HEK293 (cell line): Measurements from ENCODE around the gene CRABP2.

Source experiments
- CTCF ChIA-PET: fragments of 350-600 bp; formaldehyde crosslinking; extraction: SDS; loops from one replicate; lab custom pipeline; 2021; ENCODE audit warnings: antibody characterized with exemption; lab: Yijun Ruan, JAX
- POLR2A ChIA-PET: fragments of 300-600 bp; formaldehyde crosslinking; extraction: SDS; loops from one replicate; lab custom pipeline; 2020; ENCODE audit warnings: antibody characterized with exemption, inconsistent platforms; lab: Yijun Ruan, JAX
- H3K27ac ChIP-seq: fragments of 200-500 bp; sonication (Bioruptor generic); 2 replicates; pipeline ENCODE4 v1.5.1; 2014; ENCODE audit warnings: low read depth, low read length, control low read depth, inconsistent platforms; ENCODE audit errors: extremely low read depth
- H3K36me3 ChIP-seq, 2 experiments: fragments of 200-500 bp in 1 of 2; sonication (Bioruptor generic) in 1 of 2; 1 replicate in 1 of 2; 2 replicates in 1 of 2; pipeline ENCODE4 v1.5.1; 2014 to 2017; ENCODE audit warnings: inconsistent platforms in 2 of 2, low read length in 2 of 2; ENCODE audit not compliant: control insufficient read depth in 2 of 2, insufficient read depth in 1 of 2
- H3K4me1 ChIP-seq: fragments of 200-500 bp; sonication (Bioruptor generic); 2 replicates; pipeline ENCODE4 v1.5.1; 2014; ENCODE audit warnings: mild to moderate bottlenecking, low read length, inconsistent platforms; ENCODE audit not compliant: control insufficient read depth, insufficient read depth
- H3K4me3 ChIP-seq: 2 replicates; pipeline ENCODE4 v1.5.1; 2011; ENCODE audit warnings: low read depth, mild to moderate bottlenecking, control low read depth, low read length, moderate library complexity
- H3K9me3 ChIP-seq: fragments of 200-500 bp; sonication (Bioruptor generic); 2 replicates; pipeline ENCODE4 v1.5.1; 2014; ENCODE audit warnings: low read depth, low read length, inconsistent platforms; ENCODE audit not compliant: control insufficient read depth, insufficient read depth
- GLIS2 ChIP-seq: fragments of 450-650 bp; formaldehyde crosslinking; IDR thresholded peaks from 2 replicates; pipeline ENCODE4 v1.5.1; 2016; ENCODE audit warnings: missing biosample characterization, missing genetic modification characterization
- KLF1 ChIP-seq: fragments of 450-650 bp; formaldehyde crosslinking; IDR thresholded peaks from 2 replicates; pipeline ENCODE4 v1.5.1; 2016; ENCODE audit warnings: missing biosample characterization, missing genetic modification characterization
- KLF8 ChIP-seq: fragments of 450-650 bp; formaldehyde crosslinking; IDR thresholded peaks from 2 replicates; pipeline ENCODE4 v1.5.1; 2016; ENCODE audit warnings: missing biosample characterization, missing genetic modification characterization
- SP2 ChIP-seq: fragments of 450-650 bp; formaldehyde crosslinking; IDR thresholded peaks from 2 replicates; pipeline ENCODE4 v1.5.1; 2016; ENCODE audit warnings: missing biosample characterization, missing genetic modification characterization
- TRIM28 ChIP-seq: IDR thresholded peaks from 2 replicates; pipeline ENCODE4 v1.6.1; 2011; ENCODE audit warnings: low read length, control low read depth, borderline replicate concordance
- YY2 ChIP-seq: fragments of 450-650 bp; formaldehyde crosslinking; IDR thresholded peaks from 2 replicates; pipeline ENCODE4 v1.5.1; 2016; ENCODE audit warnings: missing biosample characterization, missing genetic modification characterization
- ZBTB20 ChIP-seq: fragments of 450-650 bp; formaldehyde crosslinking; IDR thresholded peaks from 2 replicates; pipeline ENCODE4 v1.5.1; 2016; ENCODE audit warnings: missing biosample characterization, missing genetic modification characterization
- ZEB2 ChIP-seq: fragments of 450-650 bp; formaldehyde crosslinking; IDR thresholded peaks from 2 replicates; pipeline ENCODE4 v1.5.1; 2016; ENCODE audit warnings: missing biosample characterization, missing genetic modification characterization
- ZIC2 ChIP-seq: fragments of 450-650 bp; formaldehyde crosslinking; IDR thresholded peaks from 2 replicates; pipeline ENCODE4 v1.5.1; 2016; ENCODE audit warnings: missing biosample characterization, missing genetic modification characterization
- ZNF202 ChIP-seq: fragments of 450-650 bp; formaldehyde crosslinking; IDR thresholded peaks from 2 replicates; pipeline ENCODE4 v1.5.1; 2016; ENCODE audit warnings: missing biosample characterization, missing genetic modification characterization, borderline replicate concordance
- ZNF239 ChIP-seq: fragments of 450-650 bp; formaldehyde crosslinking; IDR thresholded peaks from 2 replicates; pipeline ENCODE4 v1.5.1; 2016; ENCODE audit warnings: missing biosample characterization, missing genetic modification characterization
- ZNF280C ChIP-seq: fragments of 450-650 bp; formaldehyde crosslinking; IDR thresholded peaks from 2 replicates; pipeline ENCODE4 v1.5.1; 2016; ENCODE audit warnings: missing biosample characterization, missing genetic modification characterization
- ZNF335 ChIP-seq: fragments of 450-650 bp; formaldehyde crosslinking; conservative IDR thresholded peaks from 2 replicates; pipeline ENCODE4 v1.5.1; 2016; ENCODE audit warnings: missing biosample characterization, missing genetic modification characterization
- ZNF341 ChIP-seq: fragments of 450-650 bp; formaldehyde crosslinking; IDR thresholded peaks from 2 replicates; pipeline ENCODE4; 2016; ENCODE audit warnings: low read depth, missing biosample characterization, missing genetic modification characterization
- ZNF394 ChIP-seq: fragments of 450-650 bp; formaldehyde crosslinking; IDR thresholded peaks from 2 replicates; pipeline ENCODE4 v1.5.1; 2016; ENCODE audit warnings: missing biosample characterization, missing genetic modification characterization, mild to moderate bottlenecking, moderate library complexity, borderline replicate concordance
- ZNF560 ChIP-seq: fragments of 450-650 bp; formaldehyde crosslinking; IDR thresholded peaks from 2 replicates; pipeline ENCODE4 v1.5.1; 2017; ENCODE audit warnings: missing biosample characterization, missing genetic modification characterization, borderline replicate concordance
- ZNF596 ChIP-seq: fragments of 450-650 bp; IDR thresholded peaks from 2 replicates; pipeline ENCODE4 v1.5.0; 2018; ENCODE audit warnings: missing biosample characterization, mild to moderate bottlenecking, missing genetic modification characterization, moderate library complexity
- ZNF600 ChIP-seq: fragments of 450-650 bp; formaldehyde crosslinking; IDR thresholded peaks from 2 replicates; pipeline ENCODE4 v1.5.1; 2016; ENCODE audit warnings: missing biosample characterization, missing genetic modification characterization
- ZNF626 ChIP-seq: fragments of 450-650 bp; sonication (Bioruptor Pico); formaldehyde crosslinking; IDR thresholded peaks from 2 replicates; pipeline ENCODE4 v1.5.1; 2018; ENCODE audit warnings: missing biosample characterization, missing genetic modification characterization, inconsistent platforms
- ZNF660 ChIP-seq: fragments of 450-650 bp; IDR thresholded peaks from 2 replicates; pipeline ENCODE4 v1.5.1; 2018; ENCODE audit warnings: missing biosample characterization, mild to moderate bottlenecking, missing genetic modification characterization
- TF ChIP-seq, protein P1 (sequence below): fragments of 450-650 bp; formaldehyde crosslinking; IDR thresholded peaks from 2 replicates; pipeline ENCODE4 v1.5.1; 2016; ENCODE audit warnings: missing biosample characterization, missing genetic modification characterization
- TF ChIP-seq, protein P2 (sequence below): fragments of 450-650 bp; formaldehyde crosslinking; IDR thresholded peaks from 2 replicates; pipeline ENCODE4 v1.5.1; 2017; ENCODE audit warnings: missing biosample characterization, missing genetic modification characterization
- TF ChIP-seq, protein P3 (sequence below): fragments of 450-650 bp; formaldehyde crosslinking; IDR thresholded peaks from 2 replicates; pipeline ENCODE4 v1.5.1; 2016; ENCODE audit warnings: missing biosample characterization, missing genetic modification characterization
- TF ChIP-seq, protein P4 (sequence below): fragments of 450-650 bp; formaldehyde crosslinking; IDR thresholded peaks from 2 replicates; pipeline ENCODE4 v1.5.1; 2016; ENCODE audit warnings: missing biosample characterization, missing genetic modification characterization

Gene CRABP2

DNA sequence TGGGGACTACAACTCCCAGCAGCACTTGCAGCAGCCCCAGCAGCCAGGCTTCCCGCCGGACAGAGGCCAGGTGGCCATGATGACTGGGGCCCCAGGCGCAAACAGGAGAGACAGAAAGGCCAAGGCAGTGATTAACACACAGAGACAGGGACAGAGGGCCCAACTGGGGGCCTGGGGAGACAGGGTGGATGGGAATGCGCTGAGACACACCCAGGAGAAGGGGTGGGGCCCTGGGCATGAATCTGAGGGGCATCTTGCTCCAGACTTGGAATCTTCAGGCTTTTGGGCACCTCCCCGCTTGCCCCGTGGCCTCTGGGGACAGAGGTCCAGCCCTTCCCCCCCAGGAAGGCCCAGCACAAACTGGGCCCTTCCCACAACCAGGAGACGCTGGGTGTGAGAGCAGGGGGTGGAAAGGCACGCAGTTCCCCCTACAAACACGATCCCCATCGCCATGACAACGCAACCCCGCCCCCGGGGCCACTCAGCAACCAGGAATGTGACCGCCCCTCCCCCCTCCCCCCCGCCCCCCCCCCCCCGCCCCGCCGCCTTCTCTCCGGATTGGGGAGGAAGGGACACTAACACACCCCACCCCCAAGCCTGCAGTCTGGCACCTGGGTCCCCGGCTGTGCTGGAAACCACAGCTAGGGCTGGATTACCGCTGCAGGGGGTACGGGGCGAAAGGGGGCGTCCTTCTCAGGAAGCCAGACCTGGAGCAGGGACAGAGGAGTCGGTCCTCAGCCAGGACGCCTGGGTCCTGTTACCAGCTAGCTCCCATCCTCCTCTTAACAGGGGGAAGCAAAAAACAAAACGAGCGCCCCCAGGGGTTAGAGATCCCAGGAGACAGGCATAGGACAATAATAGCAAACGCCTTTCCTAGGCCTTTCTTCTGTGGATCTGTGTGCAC lies 41.6 kb upstream of the CRABP2 start:
- H3K9me3 ChIP-seq = no peaks in the 10 kb centered on the region
- ChIA-PET POLR2A (interaction anchor here (0.5 to 3.1 kb wide), 10 partner anchors 9 to 120 kb away, joined by 3 to 24 read pairs (median 5); partner anchors contain the start of genes ISG20L2, METTL25B and PRCC), CTCF (interaction anchor here (0.7 to 1.9 kb wide), 7 partner anchors 12 to 113 kb away, joined by 3 to 19 read pairs (median 5); partner anchors contain the start of genes METTL25B and NTRK1)
- H3K4me3 ChIP-seq = peak overlapping the region; percentile 51
- H3K36me3 ChIP-seq = peaks cover 0 to 47% of the 10 kb centered on the region in 2 experiments; a peak in 1 of 3 replicates
- H3K27ac ChIP-seq = peak overlapping the region; percentile 95
- peaks cover 11% of the 10 kb centered on the region; the same call in 1 of the 2 replicates for H3K4me1 ChIP-seq
- TF ChIP-seq ZNF560 (no peak), ZNF626 (no peak), ZNF202 (no peak), SP2 (tag by site-specific recombination) (peak; percentile 63), ZNF239 (tag by site-specific recombination) (no peak), YY2 (tag by site-specific recombination) (peak; percentile 59; the same call in 1 of the 2 replicates), ZNF280C (tag by site-specific recombination) (no peak), ZNF394 (peak; percentile 56; the same call in 1 of the 2 replicates), GLIS2 (tag by site-specific recombination) (peak; percentile 88), TRIM28 (0 out of 2 replicates have a peak, but pooled peaks have one; percentile 65), KLF8 (tag by site-specific recombination) (peak; percentile 46; the same call in 1 of the 2 replicates), KLF1 (tag by site-specific recombination) (peak; percentile 78; the same call in 1 of the 2 replicates), ZNF596 (tag by site-specific recombination) (0 out of 2 replicates have a peak, but pooled peaks have one; percentile 10), ZNF341 (peak; percentile 96), ZNF335 (peak; percentile 92), ZBTB20 (tag by site-specific recombination) (peak; percentile 97), ZEB2 (peak; percentile 10; the same call in 1 of the 2 replicates), ZNF600 (tag by site-specific recombination) (peak; percentile 63), ZIC2 (tag by site-specific recombination) (peak; percentile 49), ZNF660 (tag by site-specific recombination) (0 out of 2 replicates have a peak, but pooled peaks have one; percentile 39)
- TF ChIP-seq, protein P1, sequence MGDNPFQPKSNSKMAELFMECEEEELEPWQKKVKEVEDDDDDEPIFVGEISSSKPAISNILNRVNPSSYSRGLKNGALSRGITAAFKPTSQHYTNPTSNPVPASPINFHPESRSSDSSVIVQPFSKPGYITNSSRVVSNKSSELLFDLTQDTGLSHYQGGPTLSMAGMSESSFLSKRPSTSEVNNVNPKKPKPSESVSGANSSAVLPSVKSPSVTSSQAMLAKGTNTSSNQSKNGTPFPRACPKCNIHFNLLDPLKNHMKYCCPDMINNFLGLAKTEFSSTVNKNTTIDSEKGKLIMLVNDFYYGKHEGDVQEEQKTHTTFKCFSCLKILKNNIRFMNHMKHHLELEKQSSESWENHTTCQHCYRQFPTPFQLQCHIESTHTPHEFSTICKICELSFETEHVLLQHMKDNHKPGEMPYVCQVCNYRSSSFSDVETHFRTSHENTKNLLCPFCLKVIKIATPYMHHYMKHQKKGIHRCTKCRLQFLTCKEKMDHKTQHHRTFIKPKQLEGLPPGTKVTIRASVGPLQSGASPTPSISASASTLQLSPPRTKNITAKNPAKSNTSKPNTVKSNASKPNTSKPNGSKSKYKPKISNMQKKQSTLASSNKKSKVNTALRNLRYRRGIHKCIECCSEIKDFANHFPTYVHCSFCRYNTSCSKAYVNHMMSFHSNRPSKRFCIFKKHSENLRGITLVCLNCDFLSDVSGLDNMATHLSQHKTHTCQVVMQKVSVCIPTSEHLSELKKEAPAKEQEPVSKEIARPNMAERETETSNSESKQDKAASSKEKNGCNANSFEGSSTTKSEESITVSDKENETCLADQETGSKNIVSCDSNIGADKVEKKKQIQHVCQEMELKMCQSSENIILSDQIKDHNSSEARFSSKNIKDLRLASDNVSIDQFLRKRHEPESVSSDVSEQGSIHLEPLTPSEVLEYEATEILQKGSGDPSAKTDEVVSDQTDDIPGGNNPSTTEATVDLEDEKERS (tag by site-specific recombination) = no peak
- TF ChIP-seq, protein P2, sequence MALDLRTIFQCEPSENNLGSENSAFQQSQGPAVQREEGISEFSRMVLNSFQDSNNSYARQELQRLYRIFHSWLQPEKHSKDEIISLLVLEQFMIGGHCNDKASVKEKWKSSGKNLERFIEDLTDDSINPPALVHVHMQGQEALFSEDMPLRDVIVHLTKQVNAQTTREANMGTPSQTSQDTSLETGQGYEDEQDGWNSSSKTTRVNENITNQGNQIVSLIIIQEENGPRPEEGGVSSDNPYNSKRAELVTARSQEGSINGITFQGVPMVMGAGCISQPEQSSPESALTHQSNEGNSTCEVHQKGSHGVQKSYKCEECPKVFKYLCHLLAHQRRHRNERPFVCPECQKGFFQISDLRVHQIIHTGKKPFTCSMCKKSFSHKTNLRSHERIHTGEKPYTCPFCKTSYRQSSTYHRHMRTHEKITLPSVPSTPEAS (tag by site-specific recombination) = 0 out of 2 replicates have a peak, but pooled peaks have one; percentile 9
- TF ChIP-seq, protein P3, sequence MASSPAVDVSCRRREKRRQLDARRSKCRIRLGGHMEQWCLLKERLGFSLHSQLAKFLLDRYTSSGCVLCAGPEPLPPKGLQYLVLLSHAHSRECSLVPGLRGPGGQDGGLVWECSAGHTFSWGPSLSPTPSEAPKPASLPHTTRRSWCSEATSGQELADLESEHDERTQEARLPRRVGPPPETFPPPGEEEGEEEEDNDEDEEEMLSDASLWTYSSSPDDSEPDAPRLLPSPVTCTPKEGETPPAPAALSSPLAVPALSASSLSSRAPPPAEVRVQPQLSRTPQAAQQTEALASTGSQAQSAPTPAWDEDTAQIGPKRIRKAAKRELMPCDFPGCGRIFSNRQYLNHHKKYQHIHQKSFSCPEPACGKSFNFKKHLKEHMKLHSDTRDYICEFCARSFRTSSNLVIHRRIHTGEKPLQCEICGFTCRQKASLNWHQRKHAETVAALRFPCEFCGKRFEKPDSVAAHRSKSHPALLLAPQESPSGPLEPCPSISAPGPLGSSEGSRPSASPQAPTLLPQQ (tag by site-specific recombination) = peak; percentile 70
- TF ChIP-seq, protein P4, sequence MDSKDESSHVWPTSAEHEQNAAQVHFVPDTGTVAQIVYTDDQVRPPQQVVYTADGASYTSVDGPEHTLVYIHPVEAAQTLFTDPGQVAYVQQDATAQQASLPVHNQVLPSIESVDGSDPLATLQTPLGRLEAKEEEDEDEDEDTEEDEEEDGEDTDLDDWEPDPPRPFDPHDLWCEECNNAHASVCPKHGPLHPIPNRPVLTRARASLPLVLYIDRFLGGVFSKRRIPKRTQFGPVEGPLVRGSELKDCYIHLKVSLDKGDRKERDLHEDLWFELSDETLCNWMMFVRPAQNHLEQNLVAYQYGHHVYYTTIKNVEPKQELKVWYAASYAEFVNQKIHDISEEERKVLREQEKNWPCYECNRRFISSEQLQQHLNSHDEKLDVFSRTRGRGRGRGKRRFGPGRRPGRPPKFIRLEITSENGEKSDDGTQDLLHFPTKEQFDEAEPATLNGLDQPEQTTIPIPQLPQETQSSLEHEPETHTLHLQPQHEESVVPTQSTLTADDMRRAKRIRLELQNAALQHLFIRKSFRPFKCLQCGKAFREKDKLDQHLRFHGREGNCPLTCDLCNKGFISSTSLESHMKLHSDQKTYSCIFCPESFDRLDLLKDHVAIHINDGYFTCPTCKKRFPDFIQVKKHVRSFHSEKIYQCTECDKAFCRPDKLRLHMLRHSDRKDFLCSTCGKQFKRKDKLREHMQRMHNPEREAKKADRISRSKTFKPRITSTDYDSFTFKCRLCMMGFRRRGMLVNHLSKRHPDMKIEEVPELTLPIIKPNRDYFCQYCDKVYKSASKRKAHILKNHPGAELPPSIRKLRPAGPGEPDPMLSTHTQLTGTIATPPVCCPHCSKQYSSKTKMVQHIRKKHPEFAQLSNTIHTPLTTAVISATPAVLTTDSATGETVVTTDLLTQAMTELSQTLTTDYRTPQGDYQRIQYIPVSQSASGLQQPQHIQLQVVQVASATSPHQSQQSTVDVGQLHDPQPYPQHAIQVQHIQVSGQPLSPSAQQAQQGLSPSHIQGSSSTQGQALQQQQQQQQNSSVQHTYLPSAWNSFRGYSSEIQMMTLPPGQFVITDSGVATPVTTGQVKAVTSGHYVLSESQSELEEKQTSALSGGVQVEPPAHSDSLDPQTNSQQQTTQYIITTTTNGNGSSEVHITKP = peak; percentile 63
